A673 (cell line): ENCODE measurements around the gene RASGEF1C. TPM values are rescaled to one million over a fixed set of nuclear protein-coding genes. Genes with fewer than 3 reads are reported as not detected.
A peak's percentile ranks its signal among the peaks of the same experiment; 100 is the strongest.

Experiments used
- BruUV-seq: library from RNA; stranded (reverse); fragments of 400-500 nt; replicated peaks from 2 replicates; lab custom pipeline; 2021; lab: Mats Ljungman, UMichigan
- CTCF ChIA-PET: fragments of 300-600 bp; sonication (Branson Sonifier 250); formaldehyde crosslinking; loops from one replicate; lab custom pipeline; 2022; ENCODE audit warnings: antibody characterized with exemption; lab: Charles Lee
- POLR2A ChIA-PET: fragments of 300-600 bp; sonication (Branson Sonifier 250); formaldehyde crosslinking; loops from one replicate; lab custom pipeline; 2022; ENCODE audit warnings: antibody characterized with exemption; ENCODE audit not compliant: low non-redundant PET; lab: Charles Lee
- DNase-seq: peaks from one replicate; pipeline ENCODE4 v3.0.0-alpha.2; 2015; ENCODE audit warnings: low spot score
- H3K27ac ChIP-seq: fragments of 200-600 bp; sonication (generic); 2 replicates; pipeline ENCODE4 v1.5.1; 2016; ENCODE audit warnings: mixed run types, low read depth, mild to moderate bottlenecking, mixed read lengths, antibody characterized with exemption, low read length; ENCODE audit not compliant: poor library complexity, severe bottlenecking
- H3K27me3 ChIP-seq: fragments of 200-600 bp; sonication (generic); replicated peaks from 2 replicates; pipeline ENCODE4 v1.6.1; 2017; ENCODE audit warnings: mixed run types, low read depth, mild to moderate bottlenecking, mixed read lengths, antibody characterized with exemption, low read length; ENCODE audit not compliant: insufficient read depth, poor library complexity
- H3K36me3 ChIP-seq: fragments of 200-600 bp; sonication (generic); 2 replicates; pipeline ENCODE4 v1.6.1; 2016; ENCODE audit warnings: mixed run types, mild to moderate bottlenecking, mixed read lengths, antibody characterized with exemption, low read length; ENCODE audit not compliant: insufficient read depth, poor library complexity, severe bottlenecking
- H3K4me1 ChIP-seq: fragments of 200-600 bp; sonication (generic); 2 replicates; pipeline ENCODE4 v1.6.1; 2017; ENCODE audit warnings: mixed run types, mild to moderate bottlenecking, mixed read lengths, antibody characterized with exemption, low read length; ENCODE audit not compliant: insufficient read depth, poor library complexity, severe bottlenecking
- H3K4me3 ChIP-seq: fragments of 200-600 bp; sonication (generic); 2 replicates; pipeline ENCODE4 v1.5.1; 2016; ENCODE audit warnings: low read depth, mixed run types, mild to moderate bottlenecking, mixed read lengths, low read length; ENCODE audit not compliant: poor library complexity, severe bottlenecking
- H3K9me3 ChIP-seq: fragments of 200-600 bp; sonication (generic); 2 replicates; pipeline ENCODE4 v1.6.1; 2016; ENCODE audit warnings: mixed run types, low read depth, mild to moderate bottlenecking, mixed read lengths, antibody characterized with exemption, low read length; ENCODE audit not compliant: poor library complexity, severe bottlenecking
- CTCF ChIP-seq: fragments of 300-800, 200-600 bp; sonication (generic); conservative IDR thresholded peaks from 2 replicates; pipeline ENCODE4 v1.5.1; 2017; ENCODE audit warnings: low read depth, mild to moderate bottlenecking, antibody characterized with exemption, low read length, moderate library complexity, mixed read lengths
- EZH2 ChIP-seq: fragments of 200-600 bp; sonication (generic); IDR thresholded peaks from 2 replicates; pipeline ENCODE4 v1.6.1; 2017; ENCODE audit warnings: borderline replicate concordance, low read depth, mild to moderate bottlenecking, mixed read lengths, antibody characterized with exemption, low read length; ENCODE audit not compliant: poor library complexity, severe bottlenecking
- intact Hi-C: fragments of 100-400 bp; cut with micrococcal nuclease; formaldehyde crosslinking; loops from one replicate; pipeline ENCODE4 v1.10.0; 2022; ENCODE audit not compliant: unreplicated experiment
- total RNA-seq: library from RNA; stranded (reverse); gene quantifications from 2 replicates; pipeline ENCODE4 v1.2.3, GENCODE V29; 2021

RASGEF1C gene
- total RNA-seq, 1 experiment from 2014 or later, result not detected

- peak; percentile 64 for TF ChIP-seq CTCF
- no peak for TF ChIP-seq EZH2
- no TSS peak for BruUV-seq
- peak; percentile 42 for DNase-seq
- ChIA-PET CTCF (interaction anchor here (1.0 kb wide), 1 partner anchor 115 kb away, joined by 3 read pairs; no protein-coding TSS in a partner anchor), POLR2A (no interaction called here)
- no peak overlapping the region for H3K27ac ChIP-seq
- intact Hi-C loops, result loop anchor here (5.0 kb wide), 1 partner anchor 271 kb away; no protein-coding TSS in a partner anchor
- no peaks in the 10 kb centered on the region for H3K27me3 ChIP-seq
- no peaks in the 10 kb centered on the region for H3K36me3 ChIP-seq
- H3K4me1 ChIP-seq, result no peaks in the 10 kb centered on the region
- H3K4me3 ChIP-seq, result no peak overlapping the region
- H3K9me3 ChIP-seq, result no peaks in the 10 kb centered on the region
Observed at GRCh38 chr5:180201051-180201987, 7.7 kb downstream of the RASGEF1C start.

GRCh38 chr5:180199390-180199789, 9.6 kb downstream of the RASGEF1C start:
- no peak overlapping the region for H3K4me3 ChIP-seq
- intact Hi-C loops, result no loop called here
- CTCF ChIA-PET, result no interaction called here
- H3K4me1 ChIP-seq, result no peaks in the 10 kb centered on the region
- DNase-seq, result no peak
- TF ChIP-seq EZH2 (no peak), CTCF (no peak)
- POLR2A ChIA-PET, result no interaction called here
- no peaks in the 10 kb centered on the region for H3K27me3 ChIP-seq
- H3K9me3 ChIP-seq, result no peaks in the 10 kb centered on the region
- BruUV-seq, result no TSS peak
- no peaks in the 10 kb centered on the region for H3K36me3 ChIP-seq
- no peak overlapping the region for H3K27ac ChIP-seq

DNA sequence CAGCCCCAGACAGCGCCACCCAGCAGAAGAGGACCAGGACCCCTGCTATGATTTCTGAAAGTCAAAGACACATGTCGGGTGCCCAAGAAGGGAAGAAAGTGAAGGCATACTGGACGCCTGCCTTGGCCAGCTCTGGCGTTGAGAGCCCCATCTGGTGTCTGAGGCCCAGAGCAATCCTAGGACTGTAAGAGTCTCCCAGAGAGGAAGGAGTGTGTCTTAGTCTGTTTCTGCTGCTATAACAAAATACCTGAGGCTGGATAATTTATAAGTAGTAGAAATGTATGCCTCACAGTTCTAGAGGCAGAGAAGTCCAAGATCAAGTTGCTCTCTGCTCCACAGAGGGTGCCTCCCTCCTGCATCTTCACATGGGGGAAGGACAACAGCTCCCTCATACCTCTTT, 10.8 kb downstream of the RASGEF1C start:
- DNase-seq, result no peak
- ChIA-PET POLR2A (no interaction called here), CTCF (no interaction called here)
- no peaks in the 10 kb centered on the region for H3K4me1 ChIP-seq
- no peak overlapping the region for H3K4me3 ChIP-seq
- no peaks in the 10 kb centered on the region for H3K36me3 ChIP-seq
- H3K27ac ChIP-seq, result no peak overlapping the region
- H3K9me3 ChIP-seq, result no peaks in the 10 kb centered on the region
- intact Hi-C loops, result no loop called here
- no peak for TF ChIP-seq CTCF
- TF ChIP-seq EZH2, result no peak
- BruUV-seq, result no TSS peak
- no peaks in the 10 kb centered on the region for H3K27me3 ChIP-seq
